Trophoblast cell (in vitro differentiated cells and primary cell): ENCODE data around the gene SULT6B1.

Source experiments
- DNase-seq, 2 donors: peaks; one replicate each; pipeline ENCODE4 v3.0.0-alpha.2; 2016
- H2AFZ ChIP-seq: 2 replicates; pipeline ENCODE4 v1.6.1; 2013; ENCODE audit warnings: low read length, moderate library complexity, mild to moderate bottlenecking; ENCODE audit not compliant: insufficient read depth, poor library complexity
- H2AK5ac ChIP-seq: 2 replicates; pipeline ENCODE4 v1.6.1; 2013; ENCODE audit warnings: mild to moderate bottlenecking, low read length
- H2BK120ac ChIP-seq: 2 replicates; pipeline ENCODE4 v1.6.1; 2013; ENCODE audit warnings: low read length, mild to moderate bottlenecking, moderate library complexity; ENCODE audit not compliant: insufficient read depth, poor library complexity
- H2BK12ac ChIP-seq: 2 replicates; pipeline ENCODE4 v1.6.1; 2013; ENCODE audit warnings: mild to moderate bottlenecking, low read length, moderate library complexity
- H2BK5ac ChIP-seq: 2 replicates; pipeline ENCODE4 v1.6.1; 2013; ENCODE audit warnings: low read length, low read depth, moderate library complexity, mild to moderate bottlenecking; ENCODE audit not compliant: poor library complexity
- H3K14ac ChIP-seq: 2 replicates; pipeline ENCODE4 v1.6.1; 2013; ENCODE audit warnings: mild to moderate bottlenecking, low read length
- H3K18ac ChIP-seq: 2 replicates; pipeline ENCODE4 v1.6.1; 2013; ENCODE audit warnings: mild to moderate bottlenecking, low read length
- H3K23ac ChIP-seq: 2 replicates; pipeline ENCODE4 v1.6.1; 2013; ENCODE audit warnings: low read length
- H3K27ac ChIP-seq: 2 replicates; pipeline ENCODE4 v1.5.1; 2013; ENCODE audit warnings: low read depth, mild to moderate bottlenecking, inconsistent platforms, low read length, moderate library complexity
- H3K27me3 ChIP-seq: 2 replicates; pipeline ENCODE4 v1.6.1; 2013; ENCODE audit warnings: inconsistent platforms, mild to moderate bottlenecking, low read length, moderate library complexity; ENCODE audit not compliant: insufficient read depth
- H3K36me3 ChIP-seq, 2 experiments: 1 replicate in 1 of 2; 2 replicates in 1 of 2; pipeline ENCODE4 v1.6.1; 2013; ENCODE audit warnings: low read length in 2 of 2, mild to moderate bottlenecking in 2 of 2, moderate library complexity in 1 of 2; ENCODE audit not compliant: insufficient read depth in 2 of 2, control insufficient read depth in 1 of 2
- H3K4ac ChIP-seq: 2 replicates; pipeline ENCODE4 v1.6.1; 2013; ENCODE audit warnings: low read depth, mild to moderate bottlenecking, low read length, moderate library complexity
- H3K4me1 ChIP-seq, 2 experiments: 1 replicate in 1 of 2; 2 replicates in 1 of 2; pipeline ENCODE4 v1.6.1; 2013; ENCODE audit warnings: low read length in 2 of 2, mild to moderate bottlenecking in 2 of 2, moderate library complexity in 1 of 2; ENCODE audit not compliant: insufficient read depth in 2 of 2, control insufficient read depth in 1 of 2
- H3K4me2 ChIP-seq: 2 replicates; pipeline ENCODE4 v1.6.1; 2013; ENCODE audit warnings: inconsistent platforms, mild to moderate bottlenecking, low read length, moderate library complexity
- H3K4me3 ChIP-seq: 2 replicates; pipeline ENCODE4 v1.5.1; 2013; ENCODE audit warnings: mild to moderate bottlenecking, low read depth, low read length, inconsistent platforms
- H3K79me1 ChIP-seq: one replicate; pipeline ENCODE4 v1.6.1; 2013; ENCODE audit warnings: low read length
- H3K79me2 ChIP-seq: 2 replicates; pipeline ENCODE4 v1.6.1; 2013; ENCODE audit warnings: low read length, mild to moderate bottlenecking; ENCODE audit not compliant: control insufficient read depth, insufficient read depth, poor library complexity
- H3K9ac ChIP-seq: 2 replicates; pipeline ENCODE4 v1.6.1; 2013; ENCODE audit warnings: mild to moderate bottlenecking, low read length
- H3K9me3 ChIP-seq: 2 replicates; pipeline ENCODE4 v1.6.1; 2013; ENCODE audit warnings: low read depth, mild to moderate bottlenecking, control low read depth, inconsistent platforms, low read length; ENCODE audit not compliant: insufficient read depth
- H4K12ac ChIP-seq: 2 replicates; pipeline ENCODE4 v1.6.1; 2013; ENCODE audit warnings: low read depth, mild to moderate bottlenecking, low read length, moderate library complexity
- H4K8ac ChIP-seq: 2 replicates; pipeline ENCODE4 v1.6.1; 2013; ENCODE audit warnings: low read depth, mild to moderate bottlenecking, low read length, moderate library complexity
- H4K91ac ChIP-seq: one replicate; pipeline ENCODE4 v1.6.1; 2013; ENCODE audit warnings: low read depth, mild to moderate bottlenecking, low read length, moderate library complexity
- WGBS: extraction: QIAGEN DNeasy Blood & Tissue Kit; methylation state at CpG from one replicate; pipeline ENCODE4 v1.1.7; 2013; ENCODE audit warnings: missing lambda C conversion rate; ENCODE audit not compliant: insufficient read length, insufficient coverage; ENCODE audit errors: extremely low coverage; 5-methylcytosine and 5-hydroxymethylcytosine counted together

The SULT6B1 gene

GRCh38 chr2:37149626-37150322, 38.7 kb downstream of the SULT6B1 start:
- H3K79me1 ChIP-seq = no peaks in the 10 kb centered on the region
- peaks cover 0 to 8% of the 10 kb centered on the region in 2 experiments for H3K36me3 ChIP-seq
- no peak overlapping the region for H3K18ac ChIP-seq
- no peak overlapping the region for H3K14ac ChIP-seq
- no peak overlapping the region for H3K4ac ChIP-seq
- H4K12ac ChIP-seq = no peak overlapping the region
- no peaks in the 10 kb centered on the region for H3K9me3 ChIP-seq
- no peaks in the 10 kb centered on the region for H3K4me1 ChIP-seq
- H3K27ac ChIP-seq = no peak overlapping the region
- no peak overlapping the region for H3K9ac ChIP-seq
- H4K91ac ChIP-seq = no peak overlapping the region
- H3K4me3 ChIP-seq = no peak overlapping the region
- WGBS = no CpG with 5 or more reads among the region's 6 CpGs
- no peak overlapping the region for H4K8ac ChIP-seq
- H2BK5ac ChIP-seq = no peak overlapping the region
- H3K27me3 ChIP-seq = no peaks in the 10 kb centered on the region
- H2BK12ac ChIP-seq = no peak overlapping the region
- H3K4me2 ChIP-seq = no peak overlapping the region
- no peak overlapping the region for H2AK5ac ChIP-seq
- no peaks in the 10 kb centered on the region for H3K79me2 ChIP-seq
- no peak overlapping the region for H2BK120ac ChIP-seq
- no peak overlapping the region for H2AFZ ChIP-seq
- no peak for DNase-seq
- no peak overlapping the region for H3K23ac ChIP-seq

- H4K12ac ChIP-seq = no peak overlapping the region
- H2BK12ac ChIP-seq = no peak overlapping the region
- H3K18ac ChIP-seq = no peak overlapping the region
- no peak overlapping the region for H2BK120ac ChIP-seq
- H4K8ac ChIP-seq = no peak overlapping the region
- H2AFZ ChIP-seq = no peak overlapping the region
- H3K4me2 ChIP-seq = no peak overlapping the region
- no peak overlapping the region for H3K14ac ChIP-seq
- H3K9me3 ChIP-seq = no peaks in the 10 kb centered on the region
- H2BK5ac ChIP-seq = no peak overlapping the region
- H3K4ac ChIP-seq = no peak overlapping the region
- H3K4me3 ChIP-seq = no peak overlapping the region
- WGBS = no CpG with 5 or more reads among the region's 7 CpGs
- H3K23ac ChIP-seq = no peak overlapping the region
- H3K36me3 ChIP-seq = peaks cover 2 to 15% of the 10 kb centered on the region in 2 experiments
- H3K27me3 ChIP-seq = no peaks in the 10 kb centered on the region
- H2AK5ac ChIP-seq = no peak overlapping the region
- no peaks in the 10 kb centered on the region for H3K4me1 ChIP-seq
- no peaks in the 10 kb centered on the region for H3K79me1 ChIP-seq
- no peak overlapping the region for H4K91ac ChIP-seq
- peak in 1 of 2 donors; percentile 85 for DNase-seq
- no peak overlapping the region for H3K27ac ChIP-seq
- H3K9ac ChIP-seq = no peak overlapping the region
- H3K79me2 ChIP-seq = no peaks in the 10 kb centered on the region
These were observed 40.1 kb downstream of the SULT6B1 start for GRCh38 chr2:37148325-37148724.

GRCh38 chr2:37146062-37146461, 42.4 kb downstream of the SULT6B1 start:
- H3K23ac ChIP-seq = no peak overlapping the region
- H4K12ac ChIP-seq = no peak overlapping the region
- H3K14ac ChIP-seq = no peak overlapping the region
- no peak overlapping the region for H4K91ac ChIP-seq
- H3K4me3 ChIP-seq = no peak overlapping the region
- peak; percentile 66 to 93 for DNase-seq
- no peak overlapping the region for H3K4me2 ChIP-seq
- H3K9ac ChIP-seq = no peak overlapping the region
- H3K27me3 ChIP-seq = no peaks in the 10 kb centered on the region
- no peak overlapping the region for H4K8ac ChIP-seq
- H2AFZ ChIP-seq = no peak overlapping the region
- H3K4me1 ChIP-seq = no peaks in the 10 kb centered on the region
- no peak overlapping the region for H3K4ac ChIP-seq
- H2AK5ac ChIP-seq = no peak overlapping the region
- H3K79me1 ChIP-seq = no peaks in the 10 kb centered on the region
- H2BK120ac ChIP-seq = no peak overlapping the region
- H2BK5ac ChIP-seq = no peak overlapping the region
- no peaks in the 10 kb centered on the region for H3K9me3 ChIP-seq
- no CpG with 5 or more reads among the region's 2 CpGs for WGBS
- H3K79me2 ChIP-seq = no peaks in the 10 kb centered on the region
- H3K27ac ChIP-seq = no peak overlapping the region
- no peak overlapping the region for H3K18ac ChIP-seq
- H2BK12ac ChIP-seq = no peak overlapping the region
- peaks cover 4 to 15% of the 10 kb centered on the region in 2 experiments for H3K36me3 ChIP-seq

GRCh38 chr2:37143974-37144373, 44.5 kb downstream of the SULT6B1 start:
- H3K36me3 ChIP-seq = peaks cover 7 to 17% of the 10 kb centered on the region in 2 experiments
- no peak overlapping the region for H2AK5ac ChIP-seq
- no peaks in the 10 kb centered on the region for H3K27me3 ChIP-seq
- no peak overlapping the region for H3K9ac ChIP-seq
- WGBS = no CpG with 5 or more reads among the region's 1 CpG
- no peak overlapping the region for H4K8ac ChIP-seq
- no peaks in the 10 kb centered on the region for H3K79me1 ChIP-seq
- no peak overlapping the region for H3K18ac ChIP-seq
- no peak overlapping the region for H3K4me2 ChIP-seq
- H3K27ac ChIP-seq = no peak overlapping the region
- H2BK5ac ChIP-seq = no peak overlapping the region
- no peak overlapping the region for H2BK120ac ChIP-seq
- no peak overlapping the region for H2AFZ ChIP-seq
- H3K9me3 ChIP-seq = no peaks in the 10 kb centered on the region
- peak in 1 of 2 donors; percentile 36 for DNase-seq
- no peak overlapping the region for H4K91ac ChIP-seq
- H3K4ac ChIP-seq = no peak overlapping the region
- no peak overlapping the region for H2BK12ac ChIP-seq
- H3K23ac ChIP-seq = no peak overlapping the region
- no peak overlapping the region for H3K14ac ChIP-seq
- no peaks in the 10 kb centered on the region for H3K79me2 ChIP-seq
- no peak overlapping the region for H4K12ac ChIP-seq
- no peaks in the 10 kb centered on the region for H3K4me1 ChIP-seq
- H3K4me3 ChIP-seq = no peak overlapping the region
